Testis (tissue), 2 donors: ENCODE measurements around the gene SMC1B.

Experiments
- CTCF ChIP-seq, 3 experiments: fragments of 450-650 bp in 2 of 3; fragments of 200-600 bp in 1 of 3; sonication (generic) in 1 of 3; IDR thresholded peaks; one replicate each; pipeline ENCODE4 v1.5.1; 2016 to 2019; ENCODE audit warnings: antibody characterized with exemption in 3 of 3, mild to moderate bottlenecking in 2 of 3, moderate library complexity in 1 of 3
- POLR2A ChIP-seq: fragments of 450-650 bp; IDR thresholded peaks from one replicate; pipeline ENCODE4 v1.6.1; 2017; ENCODE audit warnings: antibody characterized with exemption, mild to moderate bottlenecking, moderate library complexity

DNA sequence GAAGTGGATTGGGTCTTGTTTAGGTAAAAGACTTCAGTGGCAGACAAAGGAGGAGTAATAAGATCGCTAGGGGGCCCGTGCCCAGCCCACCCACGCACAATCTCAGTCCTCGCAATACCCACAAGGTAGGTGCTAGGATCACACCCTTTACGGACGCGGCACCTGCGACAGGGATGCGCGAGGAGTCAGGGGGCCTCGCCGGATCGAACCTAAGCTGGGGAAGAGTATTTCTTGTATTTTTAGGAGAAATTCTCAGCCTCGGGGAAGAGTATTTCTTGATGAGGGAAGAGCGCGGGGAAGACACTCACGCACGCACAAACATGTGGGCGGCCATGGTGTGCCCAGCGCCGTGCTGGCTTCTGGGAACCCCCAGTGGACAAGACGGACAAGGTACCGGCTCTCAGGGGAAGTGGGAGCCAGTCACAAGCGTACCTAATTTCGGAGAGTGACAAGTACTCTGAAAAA lies 104.4 kb downstream of the SMC1B start:
- TF ChIP-seq CTCF (IDR thresholded peaks at IDR 0.05) (no peak), POLR2A (no peak)
